Mucosa of rectum (tissue), 2 donors: Measurements from ENCODE around the gene MGRN1.
A peak's percentile ranks its signal among the peaks of the same experiment; 100 is the strongest.
"Not testable (repeated sequence)": the region's sequence is repeated elsewhere in the genome, so short reads cannot be mapped to it uniquely, and the experiment has no call there.

ENCODE experiments used
- H3K27ac ChIP-seq, 2 donors: one replicate each; pipeline ENCODE4 v1.7.0; 2013; ENCODE audit warnings: inconsistent platforms in 2 of 2, low read depth in 2 of 2, low read length in 2 of 2
- H3K27me3 ChIP-seq, 2 donors: one replicate each; pipeline ENCODE4 v1.7.0; 2013; ENCODE audit warnings: low read length in 2 of 2; ENCODE audit not compliant: control insufficient read depth in 2 of 2, insufficient read depth in 2 of 2
- H3K36me3 ChIP-seq, 2 donors: one replicate each; pipeline ENCODE4 v1.7.0; 2013; ENCODE audit warnings: low read length in 2 of 2; ENCODE audit not compliant: control insufficient read depth in 2 of 2, insufficient read depth in 2 of 2
- H3K4me1 ChIP-seq, 2 donors: one replicate each; pipeline ENCODE4 v1.7.0; 2013; ENCODE audit warnings: low read length in 2 of 2, mild to moderate bottlenecking in 1 of 2; ENCODE audit not compliant: control insufficient read depth in 2 of 2, insufficient read depth in 2 of 2
- H3K4me3 ChIP-seq, 2 donors: one replicate each; pipeline ENCODE4 v1.7.0; 2013; ENCODE audit warnings: low read length in 2 of 2
- H3K9ac ChIP-seq, 2 donors: one replicate each; pipeline ENCODE4 v1.7.0; 2013; ENCODE audit warnings: low read length in 2 of 2, low read depth in 1 of 2, mild to moderate bottlenecking in 1 of 2
- H3K9me3 ChIP-seq, 2 donors: one replicate each; pipeline ENCODE4 v1.7.0; 2013; ENCODE audit warnings: low read length in 2 of 2; ENCODE audit not compliant: control insufficient read depth in 2 of 2
- donor health status: healthy.
- donor health status: Normal muscosa, but diverticular disease.

MGRN1 gene

DNA sequence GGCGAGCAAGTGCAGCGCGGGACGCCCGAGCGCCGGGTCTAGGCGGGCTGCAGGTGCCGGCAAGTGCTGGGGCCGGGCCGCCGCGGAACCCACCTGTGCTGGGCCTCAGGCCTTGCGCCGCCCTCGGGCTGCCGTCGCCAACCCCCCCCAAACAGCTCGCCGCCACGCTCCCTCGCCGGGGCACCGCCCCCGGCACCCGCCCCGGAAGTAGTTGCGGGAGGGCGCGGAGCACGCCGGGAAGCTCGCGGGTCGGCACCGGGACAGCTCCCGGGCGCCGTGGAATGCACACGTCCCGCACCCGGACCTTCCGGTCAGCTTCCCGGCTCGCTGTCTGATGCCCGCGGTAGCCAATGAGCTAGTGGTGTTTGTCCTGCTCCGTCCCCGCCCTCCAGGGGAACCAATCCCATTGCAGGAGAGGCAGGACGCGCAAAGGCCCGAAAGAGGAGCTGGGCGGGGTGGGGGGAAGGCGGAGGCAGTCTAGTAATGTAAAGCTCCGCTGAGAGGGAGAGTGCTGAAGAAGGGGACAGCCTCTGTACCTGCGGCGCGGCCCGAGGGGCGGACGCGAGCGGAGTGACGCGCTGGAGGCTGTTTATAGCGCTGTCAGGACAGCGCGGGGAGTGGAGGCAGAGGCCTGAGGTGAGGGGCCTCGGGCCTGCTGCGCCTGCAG lies 109.6 kb downstream of the MGRN1 start, which contains the start of the genes ANKS3 and DNAAF8:
TSS of gene ANKS3 (minus strand) at position 209 of the 667 bp plus-strand sequence. CDS start 4,122 bp downstream, outside the sequence.
TSS of gene DNAAF8 (plus strand) at position 475 of the 667 bp plus-strand sequence. CDS start 1,978 bp downstream, outside the sequence.
- Histone ChIP-seq H3K9ac (peak within 1 kb of the TSS; percentile 61 to 64), H3K9me3 (no peaks in the 10 kb centered on the region), H3K27ac (peak within 1 kb of the TSS; percentile 81 to 83), H3K4me1 (peaks cover 6 to 9% of the 10 kb centered on the region in 2 donors), H3K4me3 (peak within 1 kb of the TSS; percentile 81 to 88), H3K27me3 (no peaks in the 10 kb centered on the region), H3K36me3 (peaks cover 8 to 17% of the 10 kb centered on the region in 2 donors)

DNA sequence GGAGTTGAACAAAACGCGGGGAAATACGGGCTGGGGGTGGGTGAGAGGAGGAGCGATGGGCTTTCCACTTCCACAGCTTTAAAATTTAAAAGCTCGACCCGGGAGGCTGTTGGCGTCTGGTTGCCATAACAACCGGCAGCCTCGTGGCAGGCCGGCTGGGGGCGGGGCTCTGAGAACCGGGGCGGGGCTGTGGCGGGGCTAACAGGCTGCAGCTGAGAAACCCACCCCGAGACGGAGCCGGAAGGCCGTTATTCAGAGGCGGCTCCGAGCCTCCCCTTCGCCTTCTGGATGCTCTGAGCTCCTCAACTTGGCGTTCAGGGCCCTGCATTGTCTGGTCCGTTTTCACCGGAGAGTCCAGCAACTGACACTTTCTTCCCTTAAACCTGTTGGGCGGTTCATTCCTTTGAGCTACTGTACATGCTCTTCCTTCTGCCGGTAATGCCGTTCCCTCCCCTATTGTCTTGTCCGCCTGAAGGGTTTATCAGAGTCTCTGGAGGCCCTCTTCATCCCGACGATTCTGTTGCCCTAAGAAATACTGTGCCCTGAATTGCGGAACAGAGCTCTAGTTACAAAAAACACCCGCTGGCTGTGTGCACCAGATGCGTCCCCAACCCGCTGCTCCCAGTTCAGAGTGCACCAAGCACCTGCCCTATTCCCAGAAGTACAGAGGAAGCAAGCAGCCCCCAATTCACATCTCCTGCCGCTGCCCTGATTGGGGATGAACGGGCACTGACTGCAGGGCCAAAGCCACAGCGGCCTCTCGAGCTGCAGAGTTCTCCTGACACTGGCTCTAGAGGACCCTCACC lies 110.3 kb downstream of the MGRN1 start:
- Histone ChIP-seq H3K9ac (peak overlapping the region; percentile 34 to 60), H3K4me3 (peak overlapping the region; percentile 81 to 88), H3K27ac (peak overlapping the region; percentile 81 to 83), H3K27me3 (no peaks in the 10 kb centered on the region), H3K4me1 (peaks cover 6 to 9% of the 10 kb centered on the region in 2 donors), H3K36me3 (peaks cover 4 to 12% of the 10 kb centered on the region in 2 donors), H3K9me3 (no peaks in the 10 kb centered on the region)

DNA sequence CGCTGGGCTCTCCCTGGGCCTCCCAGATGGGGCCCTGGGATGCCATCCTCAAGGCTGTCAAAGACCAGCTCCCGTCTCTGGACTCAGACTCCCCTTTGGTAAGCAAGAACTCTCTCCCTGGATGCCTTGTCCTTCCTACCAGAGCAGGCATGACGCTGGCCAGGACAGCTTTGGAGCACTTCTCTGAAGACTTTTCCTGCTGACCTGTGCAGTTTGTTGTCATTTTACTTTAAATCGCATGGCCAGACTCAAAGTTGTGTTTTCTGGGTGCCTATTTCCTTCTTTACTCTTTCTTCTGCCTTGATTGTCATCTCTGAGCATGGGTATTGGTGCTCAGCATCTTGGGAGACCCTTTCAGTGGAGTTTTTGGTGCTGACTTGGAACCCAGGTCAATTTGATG lies 111.9 kb downstream of the MGRN1 start:
- Histone ChIP-seq H3K9ac (no peak overlapping the region), H3K27ac (no peak overlapping the region), H3K27me3 (no peaks in the 10 kb centered on the region), H3K4me1 (peaks cover 6 to 9% of the 10 kb centered on the region in 2 donors), H3K4me3 (no peak overlapping the region), H3K36me3 (peaks cover 0 to 3% of the 10 kb centered on the region in 2 donors), H3K9me3 (no peaks in the 10 kb centered on the region)

DNA sequence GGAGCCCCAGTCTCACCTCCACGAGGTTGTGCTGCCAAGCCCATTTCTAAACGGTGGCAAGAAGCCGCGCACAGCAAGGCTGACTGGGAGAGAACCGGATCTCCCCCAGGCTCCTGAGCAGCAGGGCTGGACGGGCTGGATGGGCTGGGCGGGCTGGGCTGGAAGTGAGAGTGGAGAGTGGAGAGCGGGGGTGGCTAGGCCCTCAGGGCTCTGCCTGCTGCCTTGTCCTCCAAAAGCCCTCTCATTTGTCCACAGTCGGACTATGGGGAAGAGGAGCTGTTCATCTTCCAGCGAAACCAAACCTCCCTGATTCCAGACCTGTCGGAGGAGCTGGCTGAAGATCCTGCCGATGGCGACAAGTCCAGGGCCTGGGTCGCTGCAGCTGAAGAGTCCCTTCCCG lies 112.9 kb downstream of the MGRN1 start:
- Histone ChIP-seq H3K36me3 (no peaks in the 10 kb centered on the region), H3K4me1 (peaks cover 6 to 9% of the 10 kb centered on the region in 2 donors), H3K27me3 (no peaks in the 10 kb centered on the region), H3K9ac (no peak overlapping the region), H3K9me3 (no peaks in the 10 kb centered on the region), H3K4me3 (no peak overlapping the region), H3K27ac (no peak overlapping the region)

DNA sequence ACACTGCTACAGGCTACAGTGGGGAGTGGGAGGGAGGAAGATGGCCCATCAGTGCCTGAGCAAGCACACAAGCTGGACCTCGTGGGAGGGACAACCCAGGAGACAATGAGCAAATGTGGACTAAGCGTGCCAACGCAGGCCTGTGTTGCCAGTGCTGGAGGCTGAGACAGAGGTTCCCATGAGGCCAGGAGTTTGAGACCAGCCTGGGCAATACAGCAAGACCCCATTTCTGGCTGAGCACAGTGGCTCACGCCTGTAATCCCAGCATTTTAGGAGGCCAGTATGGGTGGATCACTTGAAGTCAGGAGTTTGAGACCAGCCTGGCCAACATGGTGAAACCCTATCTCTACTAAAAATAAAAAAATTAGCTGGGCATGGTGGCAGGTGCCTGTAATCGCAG lies 113.7 kb downstream of the MGRN1 start:
- not testable (repeated sequence) for H3K9me3 ChIP-seq, H3K9ac ChIP-seq

More for the DNA sequence above, 113.7 kb downstream of the MGRN1 start:
- not testable (repeated sequence) for H3K27ac ChIP-seq, H3K36me3 ChIP-seq, H3K27me3 ChIP-seq, H3K4me3 ChIP-seq
- H3K4me1 ChIP-seq: peaks cover 9 to 12% of the 10 kb centered on the region in 2 donors
